ENCODE measurements around the gene CCND3.

The CCND3 gene

DNA sequence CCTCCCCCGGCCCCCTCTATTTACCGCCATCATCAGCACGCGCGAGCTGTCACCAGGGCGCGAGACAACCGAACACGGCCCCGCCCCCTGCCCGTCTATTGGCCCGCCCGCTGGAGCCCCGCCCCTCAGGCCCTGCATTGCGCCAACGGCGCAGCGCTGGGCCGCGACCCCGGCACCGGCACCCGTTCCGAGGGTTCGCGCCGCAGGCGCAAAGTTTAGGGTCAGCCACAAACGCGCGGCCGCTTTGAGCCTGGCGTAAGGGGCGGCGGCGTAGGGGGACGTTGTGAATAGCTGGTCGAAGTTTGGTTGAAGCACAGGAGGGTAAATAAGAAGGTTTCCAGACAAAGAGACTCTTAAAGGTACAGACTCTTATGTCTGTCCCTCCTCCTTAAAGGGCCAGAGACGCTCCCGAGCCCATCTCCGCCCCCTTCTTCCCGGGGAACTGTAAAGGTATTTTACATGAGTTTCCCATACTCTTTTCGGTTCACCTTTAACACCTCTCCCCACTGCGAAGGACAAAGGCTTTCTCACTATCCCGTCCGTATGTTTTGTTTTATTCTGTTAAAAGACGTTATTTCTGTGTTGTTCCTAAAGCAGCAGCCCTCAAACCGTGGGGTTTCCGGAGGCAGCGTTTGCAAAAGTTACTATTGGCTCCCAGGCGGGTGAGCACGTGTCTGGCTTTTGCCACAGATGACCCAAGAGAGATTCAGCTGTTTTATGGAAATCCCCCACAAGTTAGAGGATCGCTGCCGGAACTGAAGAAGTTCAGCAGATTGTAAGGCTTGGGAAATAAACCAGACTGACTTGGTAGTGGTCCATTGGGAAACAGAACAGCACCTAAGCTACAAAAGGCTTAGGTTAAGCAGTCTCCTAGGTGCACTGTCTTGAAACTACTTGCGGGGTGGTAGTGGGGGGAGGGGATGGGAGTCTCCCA is 46.0 kb downstream of the CCND3 start, which contains the start of gene USP49:
USP49 (minus strand) TSS at position 76 of the 934 bp plus-strand sequence. CDS start 88,392 bp downstream, outside the sequence.
- DNase-seq (ENCODE audit: low read depth in 1 of 2, low spot score in 1 of 2): peak; percentile 87 to 90
- no peak for TF ChIP-seq JUND (IDR thresholded peaks at IDR 0.05; ENCODE audit: low read depth)
- in situ Hi-C loops (cut with HindIII; ENCODE audit: low pct_unique_long_range_greater_than_20kb, low sequenced_read_pairs): no loop called here

GRCh38 chr6:41894366-41895299 is 47.0 kb downstream of the CCND3 start:
- in situ Hi-C loops (cut with HindIII; ENCODE audit: low pct_unique_long_range_greater_than_20kb, low sequenced_read_pairs): no loop called here
- no peak for DNase-seq (ENCODE audit: low read depth in 1 of 2, low spot score in 1 of 2)
- no peak for TF ChIP-seq JUND (IDR thresholded peaks at IDR 0.05; ENCODE audit: low read depth)

- DNase-seq (ENCODE audit: low read depth in 1 of 2, low spot score in 1 of 2): no peak
- in situ Hi-C loops (cut with HindIII; ENCODE audit: low pct_unique_long_range_greater_than_20kb, low sequenced_read_pairs): no loop called here
- no peak for TF ChIP-seq JUND (IDR thresholded peaks at IDR 0.05; ENCODE audit: low read depth)
These were observed 48.6 kb downstream of the CCND3 start for GRCh38 chr6:41892921-41893564.

GRCh38 chr6:41887331-41887751 is 54.3 kb downstream of the CCND3 start:
- in situ Hi-C loops (cut with HindIII; ENCODE audit: low pct_unique_long_range_greater_than_20kb, low sequenced_read_pairs): no loop called here
- no peak for TF ChIP-seq JUND (IDR thresholded peaks at IDR 0.05; ENCODE audit: low read depth)
- DNase-seq (ENCODE audit: low read depth in 1 of 2, low spot score in 1 of 2): no peak

GRCh38 chr6:41885930-41886329 is 55.7 kb downstream of the CCND3 start:
- no peak for TF ChIP-seq JUND (IDR thresholded peaks at IDR 0.05; ENCODE audit: low read depth)
- in situ Hi-C loops (cut with HindIII; ENCODE audit: low pct_unique_long_range_greater_than_20kb, low sequenced_read_pairs): no loop called here
- no peak for DNase-seq (ENCODE audit: low read depth in 1 of 2, low spot score in 1 of 2)

GRCh38 chr6:41884957-41885356 is 56.7 kb downstream of the CCND3 start:
- in situ Hi-C loops (cut with HindIII; ENCODE audit: low pct_unique_long_range_greater_than_20kb, low sequenced_read_pairs): no loop called here
- no peak for TF ChIP-seq JUND (IDR thresholded peaks at IDR 0.05; ENCODE audit: low read depth)
- DNase-seq (ENCODE audit: low read depth in 1 of 2, low spot score in 1 of 2): no peak

Measured in T47D (cell line).